Spinal cord (tissue), 10 donors: ENCODE measurements around the gene SAFB2. TPM values are rescaled to one million over a fixed set of nuclear protein-coding genes. Genes with fewer than 3 reads are reported as not detected.

Source experiments
- DNase-seq, 6 donors: peaks; one replicate each; pipeline versions ENCODE4 v3.0.0 to v3.0.0-alpha.2; 2013 to 2015; ENCODE audit warnings: low spot score in 6 of 6, low read depth in 4 of 6
- H3K27ac ChIP-seq: one replicate; pipeline ENCODE4 v1.5.1; 2013; ENCODE audit warnings: low read depth, low read length, control low read depth
- H3K27me3 ChIP-seq: one replicate; pipeline ENCODE4 v1.6.1; 2013; ENCODE audit warnings: low read length; ENCODE audit not compliant: control insufficient read depth, insufficient read depth
- H3K36me3 ChIP-seq: one replicate; pipeline ENCODE4 v1.6.1; 2013; ENCODE audit warnings: low read length; ENCODE audit not compliant: control insufficient read depth, insufficient read depth
- H3K4me1 ChIP-seq: one replicate; pipeline ENCODE4 v1.6.1; 2013; ENCODE audit warnings: low read length; ENCODE audit not compliant: control insufficient read depth, insufficient read depth
- H3K4me3 ChIP-seq: one replicate; pipeline ENCODE4 v1.5.1; 2013; ENCODE audit warnings: low read depth, low read length, control low read depth
- H3K9me3 ChIP-seq: one replicate; pipeline ENCODE4 v1.6.1; 2013; ENCODE audit warnings: low read length; ENCODE audit not compliant: control insufficient read depth, insufficient read depth
- whole genome bisulfite sequencing: methylation state at CpG from one replicate; pipeline ENCODE4 v1.1.5; 2013; ENCODE audit warnings: missing lambda C conversion rate; ENCODE audit not compliant: insufficient coverage; 5-methylcytosine and 5-hydroxymethylcytosine counted together
- polyA plus RNA-seq, 2 donors: library from polyadenylated mRNA; unstranded; fragments of 120-200 nt; gene quantifications; one replicate each; pipeline ENCODE4 v1.2.1, GENCODE V29; 2013; ENCODE audit not compliant: insufficient read length in 2 of 2
- total RNA-seq, 2 donors: library from RNA; depleted of rRNA in 1 of 2; stranded (reverse); fragments of 120-200 nt in 1 of 2; fragments of >200 nt in 1 of 2; gene quantifications; one replicate each; pipeline versions ENCODE4 v1.2.3 to v1.2.4, GENCODE V29; 2013 to 2014
- donor health status: healthy.

SAFB2 gene
- total and polyA plus RNA-seq, 4 donors, result 36.6 to 122 (median 67.4) TPM

DNA sequence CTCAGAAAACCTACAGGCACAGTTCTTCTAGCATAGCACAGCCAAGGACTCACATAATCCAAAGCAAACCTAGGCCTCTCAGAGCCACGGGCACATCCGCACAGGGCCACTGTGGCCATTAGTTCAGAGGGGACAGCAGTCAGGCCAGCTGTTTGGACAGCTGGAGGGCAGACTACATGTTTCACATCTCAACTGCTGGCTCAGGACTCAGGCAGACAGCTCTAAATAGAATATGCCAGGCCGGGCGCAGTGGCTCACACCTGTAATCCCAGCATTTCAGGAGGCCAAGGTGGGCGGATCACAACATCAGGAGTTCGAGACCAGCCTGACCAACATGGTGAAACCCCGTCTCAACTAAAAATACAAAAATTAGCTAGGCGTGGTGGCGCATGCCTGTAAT is 26.8 kb downstream of the SAFB2 start:
- Histone ChIP-seq H3K27me3 (no peaks in the 10 kb centered on the region), H3K36me3 (peaks cover 97% of the 10 kb centered on the region), H3K4me1 (peaks cover 21% of the 10 kb centered on the region), H3K4me3 (no peak overlapping the region), H3K27ac (no peak overlapping the region), H3K9me3 (no peaks in the 10 kb centered on the region)
- WGBS, result 97% methylated on average over 5 of the region's 9 CpGs
- DNase-seq, result no peak

DNA sequence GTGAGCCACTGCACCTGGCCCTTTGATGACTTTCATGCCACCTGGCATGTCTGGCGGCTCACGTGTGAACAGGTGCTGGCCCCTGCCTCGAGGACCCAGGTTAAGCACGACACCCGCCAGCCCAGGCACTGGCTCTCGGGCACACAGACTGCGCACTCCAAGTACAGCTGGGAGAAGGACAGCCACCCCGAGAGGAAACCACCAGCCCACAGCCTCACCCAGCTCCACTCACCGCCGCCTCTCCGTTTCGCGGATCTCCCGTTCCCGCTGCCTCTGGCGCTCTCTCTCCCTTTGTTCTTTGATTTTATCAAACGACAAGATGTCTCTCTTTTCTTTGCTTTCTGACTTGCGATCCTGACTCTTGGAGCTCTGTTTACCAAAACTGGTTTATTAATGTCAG is 27.4 kb downstream of the SAFB2 start:
- Histone ChIP-seq H3K4me1 (peaks cover 25% of the 10 kb centered on the region), H3K27ac (no peak overlapping the region), H3K36me3 (peaks cover 97% of the 10 kb centered on the region), H3K9me3 (no peaks in the 10 kb centered on the region), H3K27me3 (no peaks in the 10 kb centered on the region), H3K4me3 (no peak overlapping the region)
- no peak for DNase-seq
- 91% methylated on average over 16 of the region's 18 CpGs for WGBS

DNA sequence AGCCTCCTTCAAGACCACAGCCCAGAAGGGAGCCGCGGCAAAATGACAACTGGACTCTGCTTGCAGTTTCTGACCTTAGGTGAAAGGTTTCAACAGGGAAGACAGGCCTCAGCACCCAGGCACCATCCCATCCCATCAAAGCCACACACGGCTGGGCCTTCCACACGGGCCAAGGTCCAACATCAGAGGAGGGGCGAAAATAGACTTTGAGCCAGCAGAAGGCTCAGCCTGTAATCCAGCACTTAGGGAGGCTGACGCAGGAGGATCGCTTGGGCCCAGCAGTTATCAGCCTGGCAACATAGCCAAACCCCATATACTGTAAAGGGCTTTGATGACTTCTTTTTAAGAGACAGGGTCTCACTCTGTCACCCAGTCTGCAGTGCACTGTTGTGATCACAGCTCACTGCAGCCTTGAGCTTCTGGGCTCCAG is 28.0 kb downstream of the SAFB2 start:
- 93% methylated on average over 7 of the region's 7 CpGs for WGBS

DNA sequence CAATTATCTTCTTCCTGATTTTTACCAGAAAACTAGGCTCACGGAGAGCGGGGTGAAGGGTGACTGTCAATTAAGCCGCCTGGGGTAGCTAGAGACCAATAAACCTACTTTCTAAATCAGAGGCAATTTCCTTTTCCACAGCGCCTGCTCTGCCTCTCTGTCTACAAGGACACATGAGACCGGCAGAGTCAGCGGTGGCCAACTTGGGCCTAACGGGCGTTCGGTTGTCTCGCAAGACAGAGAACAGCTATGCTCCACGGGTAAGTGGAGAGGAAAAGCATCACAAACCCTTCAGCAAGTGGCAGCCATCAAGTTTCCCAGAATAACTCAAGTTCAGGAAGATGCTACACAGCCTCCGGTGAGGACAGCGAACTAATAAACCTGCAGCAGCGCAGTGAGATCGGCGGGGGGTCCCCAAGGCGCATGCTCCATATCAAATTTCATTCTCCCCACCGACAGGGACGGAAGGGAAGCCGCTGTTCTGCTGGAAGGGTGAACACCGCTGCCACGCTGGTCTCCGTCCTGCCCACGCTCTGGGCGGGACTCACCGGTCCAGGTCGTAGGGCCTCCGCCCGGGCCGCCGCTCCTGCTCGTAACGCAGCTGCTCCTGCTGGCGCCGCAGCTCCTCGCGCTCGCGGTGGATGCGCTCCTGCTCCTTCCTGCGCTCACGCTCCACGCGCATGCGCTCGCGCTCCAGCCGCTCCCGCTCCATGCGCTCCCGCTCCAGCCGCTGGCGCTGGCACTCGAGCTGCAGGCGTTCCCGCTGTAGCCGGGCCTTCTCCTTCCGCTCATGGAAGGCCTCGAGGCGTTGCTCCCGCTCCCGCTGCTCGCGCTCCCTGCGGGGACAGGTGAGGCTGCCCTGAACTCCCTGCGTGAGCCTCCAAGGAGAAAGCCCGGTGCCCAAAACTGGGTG is 29.0 kb downstream of the SAFB2 start:
- Histone ChIP-seq H3K27ac (no peak overlapping the region), H3K36me3 (peaks cover 99% of the 10 kb centered on the region), H3K4me3 (no peak overlapping the region), H3K27me3 (no peaks in the 10 kb centered on the region), H3K4me1 (peaks cover 38% of the 10 kb centered on the region), H3K9me3 (no peaks in the 10 kb centered on the region)
- DNase-seq, result peak in 2 of 6 donors; percentile 41 to 75
- WGBS, result 70% methylated on average over 64 of the region's 67 CpGs

More for the DNA sequence above, 28.0 kb downstream of the SAFB2 start:
- DNase-seq, result no peak
- H3K9me3 ChIP-seq, result no peaks in the 10 kb centered on the region
- no peak overlapping the region for H3K4me3 ChIP-seq
- no peaks in the 10 kb centered on the region for H3K27me3 ChIP-seq
- H3K36me3 ChIP-seq, result peaks cover 97% of the 10 kb centered on the region
- H3K27ac ChIP-seq, result no peak overlapping the region
- peaks cover 28% of the 10 kb centered on the region for H3K4me1 ChIP-seq

DNA sequence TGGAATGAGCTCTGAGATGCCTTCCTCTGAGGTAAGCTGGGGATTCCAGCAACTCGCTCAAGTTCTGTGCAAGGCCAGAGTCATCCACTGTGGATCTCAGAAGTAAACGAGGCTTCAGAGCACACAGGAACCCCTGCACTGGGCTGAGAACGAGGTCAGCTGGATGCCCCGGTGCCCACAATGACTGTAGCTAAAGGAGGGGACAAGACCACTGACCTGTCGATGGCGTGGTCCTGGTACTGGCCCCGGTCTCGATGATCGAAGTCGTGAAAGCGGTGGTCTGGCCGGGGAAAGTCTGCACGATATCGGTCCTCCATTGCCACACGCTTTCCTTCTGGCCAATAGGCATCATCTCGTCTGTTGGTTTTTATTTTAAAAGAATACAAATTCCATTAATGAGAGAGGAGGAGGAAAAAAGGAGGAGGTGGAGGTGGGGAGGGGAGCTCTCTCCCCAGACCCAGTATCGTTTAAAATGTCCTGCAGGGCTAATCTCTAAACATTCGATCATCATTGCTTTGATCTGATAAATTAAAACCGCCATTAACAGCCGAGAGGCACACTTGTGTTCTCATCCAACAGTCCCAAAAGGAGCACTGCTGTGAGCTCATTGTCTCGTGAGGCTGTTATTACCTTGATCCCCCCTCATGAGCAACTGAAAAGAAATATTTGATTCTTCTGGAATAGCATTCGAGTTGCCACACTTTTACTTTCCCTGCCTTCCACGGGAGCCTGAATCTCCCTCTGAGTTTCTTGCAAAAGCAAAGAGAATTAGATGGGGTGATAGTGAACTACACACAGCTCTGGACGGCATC is 29.8 kb downstream of the SAFB2 start:
- WGBS, result 84% methylated on average over 13 of the region's 24 CpGs
- peaks cover 99% of the 10 kb centered on the region for H3K36me3 ChIP-seq
- H3K4me3 ChIP-seq, result no peak overlapping the region
- no peaks in the 10 kb centered on the region for H3K27me3 ChIP-seq
- peaks cover 39% of the 10 kb centered on the region for H3K4me1 ChIP-seq
- H3K27ac ChIP-seq, result no peak overlapping the region
- peak in 1 of 6 donors; percentile 79 for DNase-seq
- no peaks in the 10 kb centered on the region for H3K9me3 ChIP-seq

DNA sequence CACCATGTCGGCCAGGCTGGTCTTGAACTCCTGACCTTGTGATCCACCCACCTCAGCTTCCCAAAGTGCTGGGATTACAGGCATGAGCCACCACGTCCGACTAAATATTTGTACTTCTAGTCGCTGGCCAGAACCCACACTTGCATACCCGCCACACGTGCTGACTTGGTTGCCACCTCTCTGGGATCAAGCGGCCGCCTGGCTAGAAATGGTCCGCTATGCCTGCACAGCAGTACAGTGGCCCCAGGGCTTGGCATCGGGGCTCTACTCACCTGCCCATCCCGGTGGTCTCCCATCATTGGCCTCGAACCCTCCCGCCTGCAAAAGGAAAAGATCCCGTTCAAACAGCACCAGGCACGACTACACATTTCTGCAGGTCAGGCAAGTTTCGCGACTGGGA is 31.1 kb downstream of the SAFB2 start:
- Histone ChIP-seq H3K4me1 (peaks cover 45% of the 10 kb centered on the region), H3K27ac (no peak overlapping the region), H3K4me3 (no peak overlapping the region), H3K27me3 (no peaks in the 10 kb centered on the region), H3K9me3 (no peaks in the 10 kb centered on the region), H3K36me3 (peaks cover 99% of the 10 kb centered on the region)
- 95% methylated on average over 15 of the region's 17 CpGs for WGBS
- DNase-seq, result no peak

DNA sequence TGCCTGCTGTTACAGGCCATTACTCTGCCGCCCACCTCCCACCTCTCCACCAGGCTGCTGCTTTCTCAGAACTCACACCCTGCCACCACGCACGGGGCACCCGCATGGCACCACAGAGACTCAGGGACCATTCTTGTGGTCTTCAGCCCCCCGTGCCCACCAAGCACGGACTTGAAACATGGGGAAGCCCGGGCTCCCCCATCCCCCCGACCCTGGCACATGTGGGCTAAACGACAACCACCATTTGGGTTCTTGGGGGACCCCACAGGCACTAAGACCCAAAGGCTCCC is 31.8 kb downstream of the SAFB2 start:
- peaks cover 51% of the 10 kb centered on the region for H3K4me1 ChIP-seq
- no peak for DNase-seq
- peaks cover 99% of the 10 kb centered on the region for H3K36me3 ChIP-seq
- no peaks in the 10 kb centered on the region for H3K27me3 ChIP-seq
- H3K4me3 ChIP-seq, result no peak overlapping the region
- no peak overlapping the region for H3K27ac ChIP-seq
- WGBS, result 92% methylated on average over 9 of the region's 9 CpGs
- H3K9me3 ChIP-seq, result no peaks in the 10 kb centered on the region

DNA sequence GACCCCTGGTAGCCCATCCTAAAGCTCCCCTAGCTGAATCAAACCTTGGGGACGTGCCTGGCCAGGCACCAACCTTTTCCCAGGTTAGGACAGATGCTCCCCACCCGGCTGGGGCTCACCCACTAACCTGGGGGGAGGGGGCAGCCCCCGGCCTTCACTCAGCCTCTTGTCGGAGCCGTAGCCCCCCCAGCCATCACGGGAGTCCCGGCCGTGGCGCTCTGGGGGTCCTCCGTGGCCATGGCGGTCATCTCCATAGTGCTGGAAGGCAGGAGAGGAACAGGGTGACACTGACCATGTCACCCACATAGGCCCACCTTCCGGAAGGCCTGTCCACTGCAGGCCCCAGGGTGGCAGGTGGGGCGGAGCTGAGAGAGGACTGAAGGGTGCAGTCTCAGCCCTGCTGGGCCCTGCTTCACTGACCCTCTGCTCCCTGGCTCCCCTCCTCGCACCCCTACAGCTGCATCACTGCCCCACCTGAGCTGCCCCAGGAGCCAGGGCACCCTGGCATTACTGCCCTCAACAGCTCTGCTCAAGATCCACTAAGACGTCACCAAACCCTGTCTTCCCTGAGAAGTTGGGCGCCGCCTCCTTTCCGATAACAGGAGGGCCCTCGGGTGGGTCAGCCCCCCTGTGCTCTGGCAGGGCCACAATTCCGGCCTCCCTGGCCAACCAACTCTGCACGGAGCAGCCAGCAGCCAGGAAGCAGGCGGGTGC is 32.3 kb downstream of the SAFB2 start:
- H3K36me3 ChIP-seq, result peaks cover 99% of the 10 kb centered on the region
- H3K27me3 ChIP-seq, result no peaks in the 10 kb centered on the region
- H3K4me1 ChIP-seq, result peaks cover 56% of the 10 kb centered on the region
- H3K27ac ChIP-seq, result no peak overlapping the region
- 89% methylated on average over 17 of the region's 22 CpGs for WGBS
- DNase-seq, result no peak
- H3K4me3 ChIP-seq, result no peak overlapping the region
- H3K9me3 ChIP-seq, result no peaks in the 10 kb centered on the region

DNA sequence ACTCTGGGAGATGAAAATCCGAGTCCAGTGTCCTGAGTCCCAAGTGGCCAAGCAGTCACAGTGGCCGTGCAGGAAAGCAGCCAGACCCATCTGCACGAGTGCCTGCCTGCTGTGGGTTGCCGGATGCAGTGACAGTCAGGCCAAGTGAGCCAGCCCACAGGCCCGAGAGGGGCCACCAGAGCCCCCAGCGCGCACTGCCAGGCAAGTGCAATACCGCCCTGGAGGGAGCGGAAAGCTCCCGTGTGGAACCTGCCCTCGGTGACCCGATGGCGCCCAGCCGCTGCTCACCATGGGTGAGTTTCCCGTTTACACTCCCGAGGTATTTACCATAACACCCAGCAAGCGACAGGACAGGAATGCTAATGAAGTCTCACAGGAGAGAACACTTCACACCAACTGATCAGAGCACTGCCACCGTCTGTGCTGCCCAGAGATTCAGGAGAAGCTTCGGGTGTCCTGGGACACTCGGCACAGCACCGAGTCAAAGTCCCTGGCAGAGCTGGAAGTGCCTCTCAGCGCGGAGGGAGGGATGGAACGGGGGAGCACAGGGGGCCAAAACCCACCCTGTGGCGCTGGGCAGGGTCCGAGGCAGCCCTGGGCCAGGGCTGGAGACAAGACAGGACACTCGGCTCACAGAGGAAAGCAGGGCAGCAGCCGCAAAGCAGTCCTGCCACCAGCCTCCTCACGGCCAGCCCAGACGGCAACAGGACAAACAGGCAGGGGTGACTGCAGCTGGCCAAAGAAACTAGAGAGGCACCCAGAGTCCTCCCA is 33.5 kb downstream of the SAFB2 start:
- peak in 1 of 6 donors; percentile 19 for DNase-seq
- Histone ChIP-seq H3K36me3 (peaks cover 90% of the 10 kb centered on the region), H3K4me3 (no peak overlapping the region), H3K9me3 (no peaks in the 10 kb centered on the region), H3K27ac (no peak overlapping the region), H3K27me3 (no peaks in the 10 kb centered on the region), H3K4me1 (peaks cover 57% of the 10 kb centered on the region)
- 50% methylated on average over 30 of the region's 30 CpGs for WGBS
